GM19463 (cell line): ENCODE measurements around the gene NFIX.

ENCODE experiments used
- ATAC-seq: cut with Tn5 transposase; IDR thresholded peaks from one replicate; pipeline ENCODE4 v1.9.1; 2021; ENCODE audit warnings: mild to moderate bottlenecking, moderate library complexity; ENCODE audit not compliant: unreplicated experiment

NFIX gene

GRCh38 chr19:13018035-13018914 lies 23.0 kb downstream of the NFIX start:
- no peak for ATAC-seq

GRCh38 chr19:13019332-13019731 lies 24.1 kb downstream of the NFIX start:
- ATAC-seq, result no peak

DNA sequence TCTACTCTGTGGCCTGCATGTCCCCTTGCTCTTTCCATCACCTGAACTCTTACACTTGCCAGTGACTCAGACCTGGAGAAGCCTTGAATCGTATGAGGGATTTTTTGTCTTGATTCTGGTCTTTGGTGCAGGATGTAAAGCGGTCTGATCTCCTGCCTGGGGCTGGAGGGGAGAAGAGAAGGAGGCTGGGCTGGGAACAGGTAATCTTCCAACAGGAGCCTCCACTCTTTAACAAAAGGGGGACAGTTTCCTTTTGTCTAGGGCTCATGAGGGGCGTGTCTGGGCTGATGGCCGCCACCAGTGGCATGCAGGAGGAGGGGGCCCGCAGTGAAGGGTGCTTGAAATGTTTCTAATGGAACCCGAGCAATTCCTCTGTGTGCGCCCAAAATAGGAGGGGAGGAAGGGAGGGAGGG lies 24.7 kb downstream of the NFIX start:
- no peak for ATAC-seq

- ATAC-seq, result no peak
Observed at GRCh38 chr19:13022111-13022858, 27.0 kb downstream of the NFIX start.

- ATAC-seq, result no peak
Observed at GRCh38 chr19:13022859-13023636, 27.8 kb downstream of the NFIX start.

DNA sequence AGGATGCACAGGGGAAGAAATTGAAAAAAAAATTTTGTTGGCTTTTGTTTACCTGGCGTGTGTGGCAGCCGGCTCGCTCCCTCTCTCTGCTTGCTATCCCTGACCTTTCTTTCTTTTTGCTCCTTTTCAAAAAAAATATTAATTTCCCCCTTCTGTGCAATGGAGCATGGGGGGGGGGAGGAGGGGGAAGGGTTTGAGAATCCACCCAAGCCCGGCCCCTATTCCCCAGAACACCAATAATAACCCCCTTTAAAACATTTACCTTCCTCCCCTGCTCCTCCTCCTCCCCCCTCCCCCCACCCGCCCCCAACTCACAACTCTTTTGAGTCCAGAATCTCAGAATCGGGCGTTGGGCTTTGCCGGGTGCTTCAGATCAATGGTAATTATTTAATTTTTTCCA lies 28.4 kb downstream of the NFIX start:
- ATAC-seq, result no peak

- ATAC-seq, result no peak
Observed at GRCh38 chr19:13024126-13024950, 29.1 kb downstream of the NFIX start.

GRCh38 chr19:13024951-13025697 lies 29.8 kb downstream of the NFIX start:
- ATAC-seq, result no peak

GRCh38 chr19:13025819-13026456 lies 30.7 kb downstream of the NFIX start:
- ATAC-seq, result no peak

- no peak for ATAC-seq
Observed at GRCh38 chr19:13026462-13027370, 31.4 kb downstream of the NFIX start.

DNA sequence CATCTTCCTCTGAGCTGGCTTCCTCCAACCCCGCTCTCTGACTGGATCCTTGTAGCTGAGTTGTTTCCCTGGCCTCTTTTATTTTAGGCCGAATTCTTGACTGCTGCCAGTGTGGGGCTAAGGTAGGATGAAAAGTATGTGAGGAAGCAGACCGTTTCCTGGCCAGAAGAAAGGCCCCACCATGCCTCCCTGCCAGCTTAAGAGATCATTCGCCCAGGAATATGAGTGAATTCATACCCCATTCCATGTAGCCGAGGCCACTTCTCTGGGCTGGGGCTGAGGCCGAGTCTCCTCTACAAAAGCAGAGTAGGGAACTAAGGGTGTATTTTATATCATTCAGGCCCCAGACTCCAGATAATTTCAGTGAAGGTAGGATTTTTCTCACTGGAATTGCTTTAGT lies 32.3 kb downstream of the NFIX start:
- no peak for ATAC-seq

DNA sequence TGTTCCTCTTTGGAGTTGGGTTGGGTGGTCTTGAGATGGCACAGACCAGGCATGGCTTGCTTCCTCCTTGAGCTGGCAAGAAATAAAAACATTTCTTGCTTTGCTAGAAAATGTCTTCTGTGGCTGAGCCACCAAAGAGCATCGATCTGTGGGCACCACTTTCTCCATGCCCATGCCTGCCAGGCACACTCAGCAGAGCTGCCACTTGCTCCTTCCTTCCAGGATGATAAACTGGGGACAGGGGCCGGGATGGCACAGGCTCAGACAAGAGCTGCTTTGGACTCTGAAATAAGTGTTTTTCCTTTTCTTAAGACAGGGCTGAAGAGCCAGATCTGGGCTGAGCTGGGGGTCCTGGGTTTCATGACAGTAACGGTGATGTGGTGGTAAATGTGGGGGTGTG lies 32.8 kb downstream of the NFIX start:
- no peak for ATAC-seq

DNA sequence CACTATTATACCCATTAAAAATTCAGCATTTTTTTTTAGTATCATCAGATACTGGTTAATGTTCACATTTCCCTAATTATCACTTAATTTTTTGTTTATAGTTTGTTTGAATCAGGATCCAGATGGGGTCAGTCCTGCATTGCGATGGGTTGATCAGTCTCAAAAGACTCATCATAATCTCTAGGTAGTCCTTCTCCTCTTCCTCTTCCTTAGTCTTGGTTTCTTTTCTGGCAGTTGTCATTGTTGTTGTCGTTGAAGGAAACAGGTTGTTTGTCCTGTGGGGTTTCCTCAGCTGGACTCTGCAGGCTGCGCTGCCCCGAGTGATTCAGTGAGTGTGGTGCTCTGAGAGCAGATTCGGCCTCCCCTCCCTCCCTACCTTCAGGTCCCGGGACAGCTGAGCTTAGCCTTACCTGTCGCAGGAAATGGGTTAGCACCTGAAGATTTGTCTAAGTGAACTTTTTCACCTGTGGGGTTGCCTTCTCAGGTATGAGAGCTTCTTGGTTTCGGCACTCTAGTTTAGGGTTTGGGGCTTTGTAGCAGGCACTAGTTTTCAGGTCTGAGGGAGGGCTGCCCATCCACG lies 34.1 kb downstream of the NFIX start:
- ATAC-seq, result no peak

GRCh38 chr19:13029893-13030292 lies 34.6 kb downstream of the NFIX start:
- ATAC-seq, result no peak

- no peak for ATAC-seq
Observed at GRCh38 chr19:13031917-13032623, 36.8 kb downstream of the NFIX start.

DNA sequence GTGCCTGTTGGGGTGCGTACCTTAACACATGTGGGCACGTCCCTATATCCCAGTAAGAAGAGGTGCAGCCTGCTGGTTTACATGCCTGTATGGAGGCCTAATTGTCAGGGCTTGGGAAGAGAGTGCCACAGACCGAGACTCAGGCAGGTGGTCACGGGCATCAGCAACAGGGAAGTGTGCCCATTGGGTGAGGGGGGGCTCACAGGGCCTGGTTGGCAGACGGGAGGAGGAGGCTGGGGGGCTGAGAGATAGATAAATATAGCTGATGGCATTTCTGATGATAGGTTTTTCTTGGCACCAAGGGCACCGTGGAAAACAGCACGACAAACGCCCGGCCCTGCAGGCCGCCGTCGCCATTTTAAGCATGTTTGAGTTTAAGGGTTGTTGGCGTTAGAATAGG lies 37.6 kb downstream of the NFIX start:
- ATAC-seq, result no peak

DNA sequence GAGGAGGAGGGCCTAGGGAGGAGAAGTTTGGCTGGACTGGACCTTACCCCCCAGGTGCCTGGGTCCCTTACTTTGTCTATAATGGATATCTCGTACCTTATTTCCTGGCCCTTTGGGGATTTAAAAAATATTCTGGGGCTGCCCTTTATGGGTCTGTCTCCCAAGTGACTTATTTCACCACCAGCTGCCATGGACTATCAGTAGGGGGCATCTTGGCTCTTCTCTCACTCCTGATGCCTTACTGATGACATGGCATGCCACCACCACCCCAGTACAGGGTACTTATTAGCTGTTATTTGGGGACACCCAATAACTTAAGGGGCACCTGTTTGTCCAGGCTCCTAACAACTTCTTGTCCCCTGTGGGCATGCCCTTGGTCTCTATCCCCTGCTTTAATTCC lies 38.0 kb downstream of the NFIX start:
- no peak for ATAC-seq
